Tibial nerve (tissue), 4 donors: ENCODE measurements around the gene LANCL1.

ENCODE experiments used
- EP300 ChIP-seq, 2 donors: sonication (generic); formaldehyde crosslinking; IDR thresholded peaks; one replicate each; pipeline ENCODE4 v1.6.1; 2017; ENCODE audit warnings: antibody characterized with exemption in 2 of 2, mild to moderate bottlenecking in 1 of 2
- POLR2A ChIP-seq, 2 donors: fragments of 450-650 bp; IDR thresholded peaks; one replicate each; pipeline ENCODE4 v1.6.1; 2017; ENCODE audit warnings: antibody characterized with exemption in 2 of 2, mild to moderate bottlenecking in 2 of 2, moderate library complexity in 2 of 2
- TF ChIP-seq, protein P1 (sequence below), 5 experiments: fragments of 200-600 bp in 3 of 5; fragments of 450-650 bp in 2 of 5; sonication (generic) in 3 of 5; IDR thresholded peaks; one replicate each; pipeline ENCODE4 v1.5.1; 2016 to 2019; ENCODE audit warnings: antibody characterized with exemption in 5 of 5, mild to moderate bottlenecking in 3 of 5, moderate library complexity in 2 of 5

DNA sequence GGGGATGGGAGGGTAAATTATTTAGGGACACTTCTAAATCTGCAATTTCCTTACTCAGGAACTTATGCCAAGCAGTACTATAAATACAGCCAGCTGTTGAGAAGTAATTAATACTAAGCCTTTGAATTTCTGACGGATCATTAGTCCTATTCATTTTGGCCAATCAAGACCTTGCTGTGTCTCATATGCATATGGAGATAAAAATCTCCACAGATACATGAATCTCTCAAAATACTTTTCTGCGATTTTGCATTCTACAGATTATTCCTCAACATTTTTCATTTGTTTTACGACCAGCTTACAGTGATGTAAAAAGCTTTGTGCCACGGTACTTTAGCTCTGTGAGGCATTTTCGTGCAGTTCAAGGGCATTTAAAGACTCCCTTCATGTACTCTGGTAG, 16.7 kb downstream of the LANCL1 start:
- TF ChIP-seq, protein P1, sequence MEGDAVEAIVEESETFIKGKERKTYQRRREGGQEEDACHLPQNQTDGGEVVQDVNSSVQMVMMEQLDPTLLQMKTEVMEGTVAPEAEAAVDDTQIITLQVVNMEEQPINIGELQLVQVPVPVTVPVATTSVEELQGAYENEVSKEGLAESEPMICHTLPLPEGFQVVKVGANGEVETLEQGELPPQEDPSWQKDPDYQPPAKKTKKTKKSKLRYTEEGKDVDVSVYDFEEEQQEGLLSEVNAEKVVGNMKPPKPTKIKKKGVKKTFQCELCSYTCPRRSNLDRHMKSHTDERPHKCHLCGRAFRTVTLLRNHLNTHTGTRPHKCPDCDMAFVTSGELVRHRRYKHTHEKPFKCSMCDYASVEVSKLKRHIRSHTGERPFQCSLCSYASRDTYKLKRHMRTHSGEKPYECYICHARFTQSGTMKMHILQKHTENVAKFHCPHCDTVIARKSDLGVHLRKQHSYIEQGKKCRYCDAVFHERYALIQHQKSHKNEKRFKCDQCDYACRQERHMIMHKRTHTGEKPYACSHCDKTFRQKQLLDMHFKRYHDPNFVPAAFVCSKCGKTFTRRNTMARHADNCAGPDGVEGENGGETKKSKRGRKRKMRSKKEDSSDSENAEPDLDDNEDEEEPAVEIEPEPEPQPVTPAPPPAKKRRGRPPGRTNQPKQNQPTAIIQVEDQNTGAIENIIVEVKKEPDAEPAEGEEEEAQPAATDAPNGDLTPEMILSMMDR (IDR thresholded peaks at IDR 0.05) = no peak
- TF ChIP-seq POLR2A (IDR thresholded peaks at IDR 0.05) = no peak
- no peak for TF ChIP-seq EP300 (IDR thresholded peaks at IDR 0.05)
